Left lung (tissue), 10 donors: ENCODE results near the gene RBM19. TPM values are rescaled to one million over a fixed set of nuclear protein-coding genes. Genes with fewer than 3 reads are reported as not detected.
A peak's percentile ranks its signal among the peaks of the same experiment; 100 is the strongest.
"Not testable (repeated sequence)": the region's sequence is repeated elsewhere in the genome, so short reads cannot be mapped to it uniquely, and the experiment has no call there.

Source experiments
- ATAC-seq: fragments of 200-7000 bp; cut with Tn5 transposase; one replicate; pipeline ENCODE4 v1.9.1; 2020; ENCODE audit warnings: moderate library complexity
- DNase-seq, 4 donors: peaks; one replicate each; pipeline ENCODE4 v3.0.0-alpha.2; 2013 to 2020
- H3K27ac ChIP-seq, 2 donors: fragments of 200-600 bp; sonication (generic) in 1 of 2; one replicate each; pipeline versions ENCODE4 v1.5.0 to v1.8.0; 2020 to 2021
- H3K27me3 ChIP-seq, 2 donors: fragments of 200-600 bp; sonication (generic) in 1 of 2; one replicate each; pipeline versions ENCODE4 v1.5.0 to v1.8.0; 2020 to 2021
- H3K36me3 ChIP-seq, 2 donors: fragments of 200-600 bp; sonication (generic) in 1 of 2; one replicate each; pipeline versions ENCODE4 v1.5.0 to v1.8.0; 2020 to 2021
- H3K4me1 ChIP-seq, 2 donors: fragments of 200-600 bp; one replicate each; pipeline ENCODE4 v1.8.0; 2021
- H3K4me3 ChIP-seq, 2 donors: fragments of 200-600 bp; sonication (generic) in 1 of 2; one replicate each; pipeline versions ENCODE4 v1.5.0 to v1.8.0; 2020 to 2021; ENCODE audit warnings: mild to moderate bottlenecking in 1 of 2
- H3K9me3 ChIP-seq, 2 donors: fragments of 200-600 bp; sonication (generic) in 1 of 2; one replicate each; pipeline versions ENCODE4 v1.5.0 to v1.8.0; 2020 to 2021
- CTCF ChIP-seq, 2 donors: fragments of 200-600 bp; sonication (generic) in 1 of 2; IDR thresholded peaks; one replicate each; pipeline versions ENCODE4 v1.5.0 to v1.8.0; 2021; ENCODE audit warnings: antibody characterized with exemption in 2 of 2
- intact Hi-C, 2 donors: fragments of 100-400 bp; cut with DNase I; formaldehyde crosslinking; loops; one replicate each; pipeline versions ENCODE4 v1.11.2 to v1.14.2; 2022
- polyA plus RNA-seq, 6 donors: library from polyadenylated mRNA; unstranded; fragments of 120-200 nt; gene quantifications; one replicate each; pipeline ENCODE4 v1.2.1, GENCODE V29; 2013; ENCODE audit not compliant: insufficient read length in 6 of 6
- total RNA-seq, 2 donors: library from RNA; stranded (reverse); fragmentation: NEBNext Ultra II Directional; extraction: Animal tissue kit (Norgen Biotek cat#: 25700); gene quantifications; one replicate each; pipeline ENCODE4 v1.2.1, GENCODE V29; 2021
- donor health status: DM: no; HTN: yes; CAD: no.
- donor health status: DM: no; HTN: no; CAD: no.

The RBM19 gene
- total and polyA plus RNA-seq, 8 donors: 21.5 to 33.4 (median 31.2) TPM

- intact Hi-C loops: no loop called here
- Histone ChIP-seq H3K36me3 (no peaks in the 10 kb centered on the region), H3K9me3 (no peaks in the 10 kb centered on the region), H3K27ac (no peak overlapping the region), H3K4me3 (no peak overlapping the region), H3K4me1 (no peaks in the 10 kb centered on the region), H3K27me3 (peaks cover 0 to 75% of the 10 kb centered on the region in 2 donors)
- DNase-seq (no peak), ATAC-seq (no peak)
- TF ChIP-seq CTCF (IDR thresholded peaks at IDR 0.05): no peak
Measured at GRCh38 chr12:113994051-113994450, 27.9 kb upstream of the RBM19 start.

- DNase-seq, H3K27ac ChIP-seq, H3K4me1 ChIP-seq, H3K36me3 ChIP-seq, H3K9me3 ChIP-seq, intact Hi-C loops, H3K4me3 ChIP-seq, ATAC-seq: not testable (repeated sequence)
- peaks cover 0 to 65% of the 10 kb centered on the region in 2 donors for H3K27me3 ChIP-seq
Measured at GRCh38 chr12:113992751-113993150, 26.6 kb upstream of the RBM19 start.

GRCh38 chr12:113991224-113992044 lies 25.3 kb upstream of the RBM19 start:
- no peaks in the 10 kb centered on the region for H3K36me3 ChIP-seq
- no peak for ATAC-seq
- H3K27ac ChIP-seq: no peak overlapping the region
- no peaks in the 10 kb centered on the region for H3K9me3 ChIP-seq
- intact Hi-C loops: no loop called here
- no peak overlapping the region for H3K4me3 ChIP-seq
- no peaks in the 10 kb centered on the region for H3K4me1 ChIP-seq
- H3K27me3 ChIP-seq: peaks cover 0 to 61% of the 10 kb centered on the region in 2 donors
- no peak for DNase-seq
- TF ChIP-seq CTCF (IDR thresholded peaks at IDR 0.05): no peak

GRCh38 chr12:113990250-113991223 lies 24.4 kb upstream of the RBM19 start:
- Histone ChIP-seq H3K4me1 (no peaks in the 10 kb centered on the region), H3K27ac (no peak overlapping the region), H3K4me3 (no peak overlapping the region), H3K36me3 (no peaks in the 10 kb centered on the region), H3K9me3 (no peaks in the 10 kb centered on the region), H3K27me3 (peaks cover 0 to 57% of the 10 kb centered on the region in 2 donors)
- intact Hi-C loops: no loop called here
- ATAC-seq (no peak), DNase-seq (peak in 2 of 4 donors; percentile 63 to 79)
- no peak for TF ChIP-seq CTCF (IDR thresholded peaks at IDR 0.05)

- TF ChIP-seq CTCF (IDR thresholded peaks at IDR 0.05): no peak
- no peaks in the 10 kb centered on the region for H3K36me3 ChIP-seq
- DNase-seq (no peak), ATAC-seq (no peak)
- H3K27ac ChIP-seq: no peak overlapping the region
- H3K4me3 ChIP-seq: no peak overlapping the region
- intact Hi-C loops: no loop called here
- H3K9me3 ChIP-seq: no peaks in the 10 kb centered on the region
- H3K4me1 ChIP-seq: no peaks in the 10 kb centered on the region
- peaks cover 0 to 44% of the 10 kb centered on the region in 2 donors for H3K27me3 ChIP-seq
Measured at GRCh38 chr12:113988976-113989375, 22.9 kb upstream of the RBM19 start.
